OCI-LY1 (cell line): ENCODE measurements around the gene ADD1.

Source experiments
- H2AFZ ChIP-seq: fragments of 200-600 bp; sonication (generic), shearing (Covaris generic); 2 replicates; pipeline ENCODE4 v1.6.0; 2014; ENCODE audit warnings: antibody characterized with exemption, mild to moderate bottlenecking, low read length
- H3F3A ChIP-seq: fragments of 200-600 bp; sonication (generic), shearing (Covaris generic); 2 replicates; pipeline ENCODE4 v1.6.0; 2014; ENCODE audit warnings: mild to moderate bottlenecking, antibody characterized with exemption, low read length, moderate library complexity; ENCODE audit not compliant: insufficient read depth
- H3K27ac ChIP-seq: fragments of 200-600 bp; sonication (generic); 2 replicates; pipeline ENCODE4 v1.5.1; 2014; ENCODE audit warnings: low read length, mixed run types, mild to moderate bottlenecking, low read depth; ENCODE audit not compliant: poor library complexity, severe bottlenecking
- H3K27me3 ChIP-seq: fragments of 200-600 bp; sonication (generic); 2 replicates; pipeline ENCODE4 v1.6.0; 2014; ENCODE audit warnings: antibody characterized with exemption, mild to moderate bottlenecking, low read length, moderate library complexity; ENCODE audit not compliant: insufficient read depth
- H3K36me3 ChIP-seq: fragments of 200-600 bp; sonication (generic); 2 replicates; pipeline ENCODE4 v1.6.1; 2014; ENCODE audit warnings: mild to moderate bottlenecking, antibody characterized with exemption, low read length, moderate library complexity, mixed read lengths; ENCODE audit not compliant: insufficient read depth
- H3K4me1 ChIP-seq: fragments of 200-600 bp; sonication (generic); 2 replicates; pipeline ENCODE4 v1.5.1; 2014; ENCODE audit warnings: mild to moderate bottlenecking, low read length, moderate library complexity; ENCODE audit not compliant: insufficient read depth, severe bottlenecking
- H3K4me2 ChIP-seq: fragments of 200-600 bp; sonication (generic), shearing (Covaris generic); 2 replicates; pipeline ENCODE4 v1.6.1; 2014; ENCODE audit warnings: low read length
- H3K4me3 ChIP-seq: fragments of 200-600 bp; sonication (generic); 2 replicates; pipeline ENCODE4 v1.5.1; 2014; ENCODE audit warnings: low read length, low read depth, mild to moderate bottlenecking, mixed read lengths; ENCODE audit not compliant: poor library complexity, severe bottlenecking
- H3K79me2 ChIP-seq: fragments of 200-600 bp; shearing (Covaris generic); 2 replicates; pipeline ENCODE4 v1.6.1; 2016; ENCODE audit warnings: mixed run types, low read length, mixed read lengths; ENCODE audit not compliant: insufficient read depth
- H3K9ac ChIP-seq: fragments of 200-600 bp; sonication (generic), shearing (Covaris generic); 2 replicates; pipeline ENCODE4 v1.6.1; 2014; ENCODE audit warnings: mild to moderate bottlenecking, low read length, mixed read lengths
- H3K9me2 ChIP-seq: fragments of 200-600 bp; sonication (generic), shearing (Covaris generic); 2 replicates; pipeline ENCODE4 v1.6.1; 2014; ENCODE audit warnings: low read depth, mild to moderate bottlenecking, low read length, mixed read lengths
- H3K9me3 ChIP-seq: fragments of 200-600 bp; shearing (Covaris generic); 2 replicates; pipeline ENCODE4 v1.6.1; 2014; ENCODE audit warnings: low read length, mixed read lengths
- H4K20me1 ChIP-seq: fragments of 200-600 bp; sonication (generic), shearing (Covaris generic); 2 replicates; pipeline ENCODE4 v1.6.0; 2016; ENCODE audit warnings: mild to moderate bottlenecking, low read length; ENCODE audit not compliant: insufficient read depth
- EZH2 ChIP-seq: fragments of 200-600 bp; sonication (generic), shearing (Covaris generic); IDR thresholded peaks from 2 replicates; pipeline ENCODE4 v1.8.0; 2017; ENCODE audit warnings: borderline replicate concordance, mixed run types, mild to moderate bottlenecking, antibody characterized with exemption, low read length, moderate library complexity, mixed read lengths
- TF ChIP-seq, protein P1 (sequence below): fragments of 200-600 bp; sonication (generic), shearing (Covaris generic); IDR thresholded peaks from 2 replicates; pipeline ENCODE4 v1.5.1; 2017; ENCODE audit warnings: mild to moderate bottlenecking, antibody characterized with exemption, low read length, moderate library complexity, mixed read lengths

Gene ADD1

DNA sequence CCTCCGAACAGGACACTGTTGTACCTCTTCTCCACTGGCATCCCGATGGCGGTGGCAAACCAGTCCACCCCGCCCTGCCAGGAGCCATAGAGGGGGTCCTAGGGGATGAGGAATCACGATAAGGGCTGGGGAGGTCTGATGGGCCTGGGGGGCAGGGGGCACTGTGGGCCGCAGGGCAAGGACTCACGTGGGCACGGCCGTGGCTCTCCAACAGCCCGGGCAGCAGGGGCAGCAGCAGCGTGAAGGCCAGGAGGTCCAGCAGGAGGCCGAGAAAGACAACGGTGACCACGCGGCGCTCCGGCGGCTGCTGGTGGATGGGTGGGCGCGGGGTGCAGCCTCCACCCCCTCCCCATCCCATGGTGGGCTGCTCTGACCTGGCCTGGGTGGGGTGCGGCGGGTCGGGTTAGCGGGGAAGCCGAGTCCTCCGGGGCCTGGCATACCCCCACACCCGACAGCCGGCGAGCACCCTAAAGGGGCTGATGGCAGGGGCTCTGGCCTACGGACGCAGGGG, 90.0 kb downstream of the ADD1 start:
- Histone ChIP-seq H3K79me2 (no peaks in the 10 kb centered on the region), H3K36me3 (peaks cover 32% of the 10 kb centered on the region), H2AFZ (no peak overlapping the region), H3K9me3 (no peaks in the 10 kb centered on the region), H4K20me1 (no peaks in the 10 kb centered on the region), H3K9me2 (no peaks in the 10 kb centered on the region), H3K27ac (peak overlapping the region; percentile 87), H3K9ac (peak overlapping the region; percentile 64), H3K4me2 (peak overlapping the region; percentile 76), H3K4me1 (peaks cover 68% of the 10 kb centered on the region), H3K27me3 (no peaks in the 10 kb centered on the region), H3F3A (0 out of 2 replicates have a peak, but pooled peaks cover 3% of the 10 kb centered on the region), H3K4me3 (peak overlapping the region; percentile 67)
- TF ChIP-seq, protein P1, sequence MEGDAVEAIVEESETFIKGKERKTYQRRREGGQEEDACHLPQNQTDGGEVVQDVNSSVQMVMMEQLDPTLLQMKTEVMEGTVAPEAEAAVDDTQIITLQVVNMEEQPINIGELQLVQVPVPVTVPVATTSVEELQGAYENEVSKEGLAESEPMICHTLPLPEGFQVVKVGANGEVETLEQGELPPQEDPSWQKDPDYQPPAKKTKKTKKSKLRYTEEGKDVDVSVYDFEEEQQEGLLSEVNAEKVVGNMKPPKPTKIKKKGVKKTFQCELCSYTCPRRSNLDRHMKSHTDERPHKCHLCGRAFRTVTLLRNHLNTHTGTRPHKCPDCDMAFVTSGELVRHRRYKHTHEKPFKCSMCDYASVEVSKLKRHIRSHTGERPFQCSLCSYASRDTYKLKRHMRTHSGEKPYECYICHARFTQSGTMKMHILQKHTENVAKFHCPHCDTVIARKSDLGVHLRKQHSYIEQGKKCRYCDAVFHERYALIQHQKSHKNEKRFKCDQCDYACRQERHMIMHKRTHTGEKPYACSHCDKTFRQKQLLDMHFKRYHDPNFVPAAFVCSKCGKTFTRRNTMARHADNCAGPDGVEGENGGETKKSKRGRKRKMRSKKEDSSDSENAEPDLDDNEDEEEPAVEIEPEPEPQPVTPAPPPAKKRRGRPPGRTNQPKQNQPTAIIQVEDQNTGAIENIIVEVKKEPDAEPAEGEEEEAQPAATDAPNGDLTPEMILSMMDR, result no peak
- TF ChIP-seq EZH2, result no peak

DNA sequence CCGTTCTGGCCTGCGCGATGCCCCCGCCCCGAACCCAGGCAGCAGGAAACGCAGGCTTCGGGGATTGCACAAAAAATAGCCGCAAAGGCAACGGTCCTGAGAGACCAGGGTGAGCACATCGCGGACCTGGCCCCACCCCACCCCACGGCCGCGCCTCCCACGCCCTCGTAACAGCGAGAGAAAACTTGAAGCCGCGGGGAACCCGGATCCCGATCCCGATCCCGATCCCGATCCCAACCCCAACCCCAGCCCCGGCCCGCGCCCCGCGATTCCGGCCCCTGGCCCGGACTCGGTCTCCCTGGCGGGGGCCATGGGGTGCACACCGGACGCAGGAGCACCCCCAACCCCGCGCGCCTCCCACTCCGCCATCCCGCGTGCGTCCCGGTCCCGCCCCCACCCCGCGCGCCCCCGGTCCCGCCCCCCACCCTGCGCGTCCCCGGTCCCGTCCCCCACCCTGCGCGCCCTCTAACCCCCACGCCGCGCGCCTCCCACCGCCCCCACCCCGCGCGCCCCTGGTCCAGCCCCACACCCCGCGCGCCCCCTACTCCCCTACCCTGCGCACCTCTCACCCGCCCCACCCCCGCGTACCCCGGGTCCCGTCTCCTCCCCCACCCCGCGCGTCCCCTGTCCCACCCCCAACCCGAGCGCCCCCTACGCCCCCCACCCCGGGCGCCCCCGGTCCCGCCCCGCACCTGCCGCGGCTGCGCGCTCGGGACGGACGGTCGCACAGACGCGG, 90.6 kb downstream of the ADD1 start:
- peak overlapping the region; percentile 64 for H3K9ac ChIP-seq
- peak overlapping the region; percentile 8 for H3K27ac ChIP-seq
- peaks cover 38% of the 10 kb centered on the region for H3K36me3 ChIP-seq
- peak overlapping the region; percentile 76 for H3K4me2 ChIP-seq
- H3K4me3 ChIP-seq, result peak overlapping the region; percentile 91
- H3F3A ChIP-seq, result 0 out of 2 replicates have a peak, but pooled peaks cover 3% of the 10 kb centered on the region
- H3K9me2 ChIP-seq, result no peaks in the 10 kb centered on the region
- H3K4me1 ChIP-seq, result peaks cover 68% of the 10 kb centered on the region
- no peaks in the 10 kb centered on the region for H3K9me3 ChIP-seq
- no peaks in the 10 kb centered on the region for H3K27me3 ChIP-seq
- H3K79me2 ChIP-seq, result no peaks in the 10 kb centered on the region
- TF ChIP-seq, protein P1, result no peak
- TF ChIP-seq EZH2, result no peak
- no peak overlapping the region for H2AFZ ChIP-seq
- no peaks in the 10 kb centered on the region for H4K20me1 ChIP-seq

DNA sequence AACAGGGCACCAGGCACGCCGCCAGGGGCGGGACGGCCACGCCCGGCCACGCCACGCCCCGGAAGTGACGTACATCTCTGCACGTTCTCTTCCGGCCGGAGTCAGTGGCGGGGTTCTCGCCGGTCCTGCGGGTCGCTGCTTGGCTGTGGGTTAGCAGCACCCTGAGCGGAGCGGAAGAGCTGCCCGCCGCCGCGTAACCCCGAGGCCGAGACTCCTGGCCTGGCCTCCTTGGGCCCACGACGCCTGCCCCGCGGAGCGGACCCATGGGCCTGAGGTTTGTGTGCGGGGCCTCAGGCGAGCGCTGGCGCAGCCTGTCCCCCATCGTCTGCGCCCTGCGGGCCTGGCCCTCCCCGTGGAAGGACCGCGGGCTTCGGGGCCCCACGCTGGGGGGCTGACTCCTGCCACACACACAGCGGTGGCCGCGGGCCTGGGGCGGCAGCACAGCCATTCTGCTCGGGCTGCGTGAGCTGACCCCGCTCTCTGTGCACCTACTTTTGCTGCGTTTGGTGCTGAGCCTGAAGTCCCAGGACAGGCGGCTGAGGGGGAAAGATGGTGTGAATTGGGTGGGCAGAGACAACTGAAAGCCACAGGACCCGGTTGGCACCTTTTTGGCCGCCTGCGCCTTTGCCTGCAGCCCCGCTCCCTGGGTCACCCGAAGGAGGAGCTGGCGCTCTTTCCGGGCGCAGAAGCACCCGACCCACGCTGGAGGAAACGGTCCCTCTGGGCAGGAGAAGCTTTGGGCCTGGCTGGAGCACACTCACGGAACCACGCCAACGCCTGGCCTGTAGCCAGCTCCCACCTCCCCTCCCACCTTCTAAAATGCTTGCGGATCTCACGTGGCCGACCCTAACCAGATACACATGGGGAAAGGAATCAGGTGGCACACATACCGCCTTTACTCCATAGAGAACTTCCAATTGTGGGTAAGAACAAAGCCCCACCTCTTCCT, 91.4 kb downstream of the ADD1 start:
- H3K36me3 ChIP-seq, result peaks cover 42% of the 10 kb centered on the region

More for the DNA sequence above, 91.4 kb downstream of the ADD1 start:
- Histone ChIP-seq H3K9me2 (no peaks in the 10 kb centered on the region), H3F3A (0 out of 2 replicates have a peak, but pooled peaks cover 3% of the 10 kb centered on the region), H3K27me3 (no peaks in the 10 kb centered on the region), H3K4me3 (peak overlapping the region; percentile 91), H3K4me1 (peaks cover 68% of the 10 kb centered on the region), H3K27ac (peak overlapping the region; percentile 76), H4K20me1 (no peaks in the 10 kb centered on the region), H2AFZ (no peak overlapping the region), H3K4me2 (peak overlapping the region; percentile 78), H3K79me2 (no peaks in the 10 kb centered on the region), H3K9ac (peak overlapping the region; percentile 84), H3K9me3 (no peaks in the 10 kb centered on the region)
- no peak for TF ChIP-seq EZH2
- TF ChIP-seq, protein P1, result no peak
